H1 (cell line): ENCODE results near the gene CLEC16A. TPM values are rescaled to one million over a fixed set of nuclear protein-coding genes. Genes with fewer than 3 reads are reported as not detected.

Experiments used
- CTCF ChIA-PET: fragments of 300-600 bp; sonication (Branson Sonifier 250); formaldehyde crosslinking; loops from one replicate; lab custom pipeline; 2021; ENCODE audit not compliant: partially characterized antibody; lab: Charles Lee
- POLR2A ChIA-PET: fragments of 300-600 bp; sonication (Branson Sonifier 250); formaldehyde crosslinking; loops from one replicate; lab custom pipeline; 2021; ENCODE audit warnings: inconsistent platforms; ENCODE audit not compliant: partially characterized antibody; lab: Charles Lee
- DNase-seq, 2 experiments: peaks; one replicate each; pipeline versions ENCODE4 v3.0.0 to v3.0.0-alpha.2; 2010 to 2022; ENCODE audit warnings: low spot score in 2 of 2, low read depth in 1 of 2, mixed read lengths in 1 of 2
- FAIRE-seq: peaks from 2 replicates; lab custom pipeline; 2011; peaks lifted over from hg19 to GRCh38; lab: Jason Lieb, UNC
- H2AFZ ChIP-seq: 2 replicates; pipeline ENCODE4 v1.8.1; 2012; ENCODE audit warnings: low read length, inconsistent platforms
- H2AK5ac ChIP-seq: 2 replicates; pipeline ENCODE4 v1.6.1; 2013; ENCODE audit warnings: low read depth, low read length
- H2BK120ac ChIP-seq: replicated peaks from 2 replicates; pipeline ENCODE3; 2013; ENCODE audit warnings: low read depth, low read length, inconsistent platforms
- H2BK12ac ChIP-seq: 2 replicates; pipeline ENCODE4 v1.6.1; 2013; ENCODE audit warnings: low read depth, low read length
- H2BK15ac ChIP-seq: 2 replicates; pipeline ENCODE4 v1.6.1; 2013; ENCODE audit warnings: low read length
- H2BK20ac ChIP-seq: 2 replicates; pipeline ENCODE4 v1.6.1; 2013; ENCODE audit warnings: low read length
- H2BK5ac ChIP-seq: 2 replicates; pipeline ENCODE4 v1.6.1; 2013; ENCODE audit warnings: low read depth, low read length
- H3K14ac ChIP-seq: 2 replicates; pipeline ENCODE4 v1.6.1; 2013; ENCODE audit warnings: inconsistent platforms; ENCODE audit not compliant: insufficient read length
- H3K18ac ChIP-seq: 2 replicates; pipeline ENCODE4 v1.6.1; 2013; ENCODE audit warnings: low read length; ENCODE audit errors: extremely low read depth
- H3K23ac ChIP-seq: 2 replicates; pipeline ENCODE4 v1.6.1; 2013; ENCODE audit warnings: inconsistent platforms; ENCODE audit not compliant: insufficient read length
- H3K23me2 ChIP-seq: 2 replicates; pipeline ENCODE4 v1.6.1; 2013; ENCODE audit warnings: low read depth, low read length
- H3K27ac ChIP-seq: 2 replicates; pipeline ENCODE4 v1.6.1; 2011; ENCODE audit warnings: low read depth, low read length, inconsistent platforms
- H3K27me3 ChIP-seq, 4 experiments: replicated peaks in 1 of 4; 1 replicate in 1 of 4; 2 replicates in 3 of 4; pipeline versions ENCODE4 v1.6.1 to v1.8.1; 2011 to 2013; ENCODE audit warnings: low read length in 3 of 4, mild to moderate bottlenecking in 3 of 4, inconsistent platforms in 2 of 4, mixed read lengths in 2 of 4, moderate library complexity in 1 of 4; ENCODE audit not compliant: control insufficient read depth in 3 of 4, insufficient read depth in 3 of 4; ENCODE audit errors: extremely low read depth in 1 of 4
- H3K36me3 ChIP-seq, 4 experiments: 2 replicates each; pipeline versions ENCODE4 v1.6.1 to v1.8.1; 2011 to 2013; ENCODE audit warnings: mild to moderate bottlenecking in 4 of 4, low read length in 3 of 4, moderate library complexity in 2 of 4, control low read depth in 1 of 4, inconsistent platforms in 1 of 4; ENCODE audit not compliant: insufficient read depth in 4 of 4, control insufficient read depth in 2 of 4
- H3K4ac ChIP-seq: replicated peaks from 2 replicates; pipeline ENCODE3; 2013; ENCODE audit warnings: low read length, low read depth, mixed read lengths, inconsistent platforms; ENCODE audit not compliant: insufficient read length
- H3K4me1 ChIP-seq, 4 experiments: replicated peaks in 1 of 4; 1 replicate in 1 of 4; 2 replicates in 3 of 4; pipeline versions ENCODE4 v1.6.1 to v1.8.1; 2011 to 2013; ENCODE audit warnings: low read length in 3 of 4, inconsistent platforms in 2 of 4, mixed read lengths in 1 of 4; ENCODE audit not compliant: insufficient read depth in 4 of 4, control insufficient read depth in 3 of 4
- H3K4me2 ChIP-seq, 2 experiments: 2 replicates each; pipeline versions ENCODE4 v1.6.1 to v1.8.1; 2011 to 2013; ENCODE audit warnings: low read depth in 2 of 2, low read length in 2 of 2, control low read depth in 1 of 2, inconsistent platforms in 1 of 2, mild to moderate bottlenecking in 1 of 2; ENCODE audit not compliant: insufficient read depth in 1 of 2
- H3K4me3 ChIP-seq, 4 experiments: fragments of 200-600, 300-600 bp in 1 of 4; sonication (generic), shearing (Covaris generic), sonication (Bioruptor Twin) in 1 of 4; 2 replicates each; pipeline versions ENCODE4 v1.5.1 to v1.8.1; 2011 to 2016; ENCODE audit warnings: low read length in 4 of 4, low read depth in 3 of 4, control low read depth in 2 of 4, inconsistent platforms in 2 of 4, mild to moderate bottlenecking in 2 of 4, mixed read lengths in 1 of 4, moderate library complexity in 1 of 4; ENCODE audit not compliant: insufficient read depth in 2 of 4; ENCODE audit errors: extremely low read depth in 1 of 4
- H3K56ac ChIP-seq: replicated peaks from 2 replicates; pipeline ENCODE3; 2013; ENCODE audit warnings: low read depth, mild to moderate bottlenecking, mixed read lengths, low read length, inconsistent platforms; ENCODE audit not compliant: insufficient read length
- H3K79me1 ChIP-seq: 2 replicates; pipeline ENCODE4 v1.6.1; 2013; ENCODE audit warnings: low read depth, low read length, control low read depth
- H3K79me2 ChIP-seq, 2 experiments: 2 replicates each; pipeline versions ENCODE4 v1.6.1 to v1.8.1; 2012 to 2013; ENCODE audit warnings: low read length in 2 of 2, mild to moderate bottlenecking in 2 of 2, inconsistent platforms in 1 of 2; ENCODE audit not compliant: insufficient read depth in 2 of 2, control insufficient read depth in 1 of 2
- H3K9ac ChIP-seq, 4 experiments: replicated peaks in 1 of 4; 1 replicate in 1 of 4; 2 replicates in 3 of 4; pipeline versions ENCODE4 v1.6.1 to v1.8.1; 2011 to 2013; ENCODE audit warnings: low read depth in 3 of 4, low read length in 3 of 4, control low read depth in 2 of 4, mild to moderate bottlenecking in 2 of 4, moderate library complexity in 2 of 4, inconsistent platforms in 1 of 4; ENCODE audit errors: extremely low read depth in 1 of 4
- H3K9me3 ChIP-seq, 2 experiments: 2 replicates each; pipeline versions ENCODE4 v1.6.1 to v1.8.1; 2012 to 2013; ENCODE audit warnings: mild to moderate bottlenecking in 2 of 2, moderate library complexity in 2 of 2, control low read depth in 1 of 2, inconsistent platforms in 1 of 2, low read depth in 1 of 2, low read length in 1 of 2, mixed read lengths in 1 of 2; ENCODE audit not compliant: insufficient read depth in 2 of 2
- H4K20me1 ChIP-seq, 2 experiments: replicated peaks in 1 of 2; 2 replicates each; pipeline versions ENCODE3 to v1.8.1; 2011 to 2013; ENCODE audit warnings: inconsistent platforms in 2 of 2, low read length in 2 of 2, mild to moderate bottlenecking in 1 of 2; ENCODE audit not compliant: insufficient read depth in 2 of 2, control insufficient read depth in 1 of 2
- H4K5ac ChIP-seq: 2 replicates; pipeline ENCODE4 v1.6.1; 2013; ENCODE audit warnings: low read length, low read depth, mixed read lengths, inconsistent platforms; ENCODE audit not compliant: insufficient read length
- H4K8ac ChIP-seq: 2 replicates; pipeline ENCODE4 v1.8.0; 2013; ENCODE audit warnings: mild to moderate bottlenecking, moderate library complexity, low read length, inconsistent platforms; ENCODE audit not compliant: insufficient read depth; ENCODE audit errors: extremely low read depth
- H4K91ac ChIP-seq: replicated peaks from 2 replicates; pipeline ENCODE3; 2013; ENCODE audit warnings: low read length, mixed read lengths, inconsistent platforms; ENCODE audit not compliant: insufficient read length
- CEBPB ChIP-seq: IDR thresholded peaks from 2 replicates; pipeline ENCODE4 v1.6.1; 2012; ENCODE audit warnings: low read depth, low read length
- SIN3A ChIP-seq, 2 experiments: IDR thresholded peaks in 1 of 2; conservative IDR thresholded peaks in 1 of 2; 2 replicates each; pipeline ENCODE4 v1.6.1; 2011 to 2012; ENCODE audit warnings: low read length in 2 of 2, improper control_type of control experiment in 1 of 2, low read depth in 1 of 2, mild to moderate bottlenecking in 1 of 2
- SP1 ChIP-seq: IDR thresholded peaks from 2 replicates; pipeline ENCODE4 v1.6.1; 2011; ENCODE audit warnings: low read depth, low read length
- SRF ChIP-seq: IDR thresholded peaks from 2 replicates; pipeline ENCODE4 v1.6.1; 2011; ENCODE audit warnings: mild to moderate bottlenecking, low read depth, low read length, moderate library complexity
- SUZ12 ChIP-seq: fragments of 200-600 bp; sonication (generic); IDR thresholded peaks from 2 replicates; pipeline ENCODE4 v1.6.1; 2012; ENCODE audit warnings: mild to moderate bottlenecking, inconsistent platforms, low read length, moderate library complexity, mixed read lengths
- WGBS, 2 experiments: shearing (Covaris generic) in 1 of 2; methylation state at CpG; one replicate each; pipeline versions ENCODE4 v1.1.6 to v1.1.7; 2013 to 2015; ENCODE audit warnings: low lambda C conversion rate in 2 of 2, mixed read lengths in 2 of 2, inconsistent platforms in 1 of 2, low coverage in 1 of 2, missing lambda C conversion rate in 1 of 2; ENCODE audit not compliant: insufficient replicate concordance in 2 of 2, insufficient coverage in 1 of 2, insufficient read length in 1 of 2; ENCODE audit errors: extremely low coverage in 1 of 2, missing lambda C conversion rate in 1 of 2; 5-methylcytosine and 5-hydroxymethylcytosine counted together
- polyA plus RNA-seq, 7 experiments: library from polyadenylated mRNA; depleted of rRNA in 3 of 7; stranded (reverse) in 5 of 7; unstranded in 2 of 7; fragments of >200 nt in 5 of 7; fragments of 200-250 nt in 2 of 7; gene quantifications; 1 replicate in 5 of 7; 2 replicates in 1 of 7; 4 replicates in 1 of 7; pipeline versions ENCODE4 v1.2.1 to v1.2.3, GENCODE V29; 2011 to 2013; ENCODE audit warnings: missing spikeins in 2 of 7, mixed read lengths in 2 of 7
- total RNA-seq: library from RNA; stranded (reverse); fragmentation: NEBNext Ultra II Directional; extraction: Animal tissue kit (Norgen Biotek cat#: 25700); gene quantifications from 2 replicates; pipeline ENCODE4 v1.2.1, GENCODE V29; 2021
- TF ChIP-seq, protein P1 (sequence below): IDR thresholded peaks from 2 replicates; pipeline ENCODE4 v1.6.1; 2012; ENCODE audit warnings: inconsistent platforms

CLEC16A gene
- total and polyA plus RNA-seq, 2 of the 8 experiments (the other 6 are each of a cell fraction or from before 2014, with no cell fraction given): 7.6 to 19.3 TPM

GRCh38 chr16:10896723-10897122 lies 47.6 kb upstream of the CLEC16A start:
- H3K18ac ChIP-seq: no peak overlapping the region
- no peaks in the 10 kb centered on the region for H3K9me3 ChIP-seq
- H3K14ac ChIP-seq: no peak overlapping the region
- no peak overlapping the region for H2AFZ ChIP-seq
- peaks cover 0 to 4% (median 0%) of the 10 kb centered on the region in 4 experiments; a peak in 2 of 7 replicates for H3K4me1 ChIP-seq
- no peak overlapping the region for H3K56ac ChIP-seq
- no peak overlapping the region for H2BK20ac ChIP-seq
- no peaks in the 10 kb centered on the region for H3K79me1 ChIP-seq
- peaks cover 0 to 3% of the 10 kb centered on the region in 2 experiments for H4K20me1 ChIP-seq
- H4K5ac ChIP-seq: no peak overlapping the region
- no peak overlapping the region for H4K91ac ChIP-seq
- H3K4ac ChIP-seq: no peak overlapping the region
- no peaks in the 10 kb centered on the region for H3K36me3 ChIP-seq
- ChIA-PET CTCF (interaction anchor here (2.4 kb wide), 1 partner anchor 22 kb away, joined by 7 read pairs; no protein-coding TSS in a partner anchor), POLR2A (no interaction called here)
- H2BK15ac ChIP-seq: no peak overlapping the region
- H3K4me3 ChIP-seq: no peak overlapping the region
- H2BK12ac ChIP-seq: no peak overlapping the region
- no peak overlapping the region for H3K27ac ChIP-seq
- no peak overlapping the region for H3K4me2 ChIP-seq
- no peaks in the 10 kb centered on the region for H3K79me2 ChIP-seq
- H4K8ac ChIP-seq: no peak overlapping the region
- no peaks in the 10 kb centered on the region; the same call in 1 of the 2 replicates for H3K23me2 ChIP-seq
- H2AK5ac ChIP-seq: no peak overlapping the region
- no peaks in the 10 kb centered on the region; a peak in 1 of 7 replicates for H3K27me3 ChIP-seq
- no peak for FAIRE-seq
- no peak overlapping the region for H3K23ac ChIP-seq
- WGBS, 2 experiments: 82% methylated on average over 2 of the region's 2 CpGs; no CpG with 5 or more reads in 1 of the 2 experiments
- no peak overlapping the region for H3K9ac ChIP-seq
- no peak for DNase-seq
- H2BK5ac ChIP-seq: no peak overlapping the region
- H2BK120ac ChIP-seq: no peak overlapping the region
- TF ChIP-seq SUZ12 (no peak), SP1 (no peak), SRF (no peak), SIN3A (conservative IDR thresholded peaks at IDR 0.05 in 1 of 2, IDR thresholded peaks at IDR 0.05 in 1 of 2; ENCODE audit: low read depth in 1 of 2, low read length in 2 of 2) (no peak), CEBPB (no peak)
- TF ChIP-seq, protein P1, sequence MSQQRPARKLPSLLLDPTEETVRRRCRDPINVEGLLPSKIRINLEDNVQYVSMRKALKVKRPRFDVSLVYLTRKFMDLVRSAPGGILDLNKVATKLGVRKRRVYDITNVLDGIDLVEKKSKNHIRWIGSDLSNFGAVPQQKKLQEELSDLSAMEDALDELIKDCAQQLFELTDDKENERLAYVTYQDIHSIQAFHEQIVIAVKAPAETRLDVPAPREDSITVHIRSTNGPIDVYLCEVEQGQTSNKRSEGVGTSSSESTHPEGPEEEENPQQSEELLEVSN: no peak
